ENCODE results near the gene NELFB.
"Not testable (repeated sequence)": the region's sequence is repeated elsewhere in the genome, so short reads cannot be mapped to it uniquely, and the experiment has no call there.

The NELFB gene

GRCh38 chr9:137240841-137241489 lies 14.2 kb upstream of the NELFB start, which contains the start of gene TUBB4B:
TUBB4B (plus strand) TSS chr9:137241287; CDS start chr9:137241361, 74 bp downstream.
- peak within 1 kb of the TSS; percentile 80 to 98 (median 93) for H3K27ac ChIP-seq
- H3K4me3 ChIP-seq = peak within 1 kb of the TSS; percentile 83 to 99 (median 98)
- H3K9me3 ChIP-seq (replicated peaks in 1 of 11) = peaks cover 0 to 3% (median 0%) of the 10 kb centered on the region in 11 experiments; a peak in 1 of 22 replicates
- H3K36me3 ChIP-seq = peaks cover 23 to 30% (median 27%) of the 10 kb centered on the region in 11 experiments
- H3K4me1 ChIP-seq = peaks cover 66 to 82% (median 79%) of the 10 kb centered on the region in 10 experiments
- peaks cover 30 to 76% (median 67%) of the 10 kb centered on the region in 11 experiments for H4K20me1 ChIP-seq
- peak within 1 kb of the TSS; percentile 92 to 100 (median 97) for H3K4me2 ChIP-seq
- H3K27me3 ChIP-seq = no peaks in the 10 kb centered on the region
- no peak for TF ChIP-seq Cebpa-rat (IDR thresholded peaks at IDR 0.05)
- H3K9ac ChIP-seq = peak within 1 kb of the TSS; percentile 86 to 97 (median 94)

DNA sequence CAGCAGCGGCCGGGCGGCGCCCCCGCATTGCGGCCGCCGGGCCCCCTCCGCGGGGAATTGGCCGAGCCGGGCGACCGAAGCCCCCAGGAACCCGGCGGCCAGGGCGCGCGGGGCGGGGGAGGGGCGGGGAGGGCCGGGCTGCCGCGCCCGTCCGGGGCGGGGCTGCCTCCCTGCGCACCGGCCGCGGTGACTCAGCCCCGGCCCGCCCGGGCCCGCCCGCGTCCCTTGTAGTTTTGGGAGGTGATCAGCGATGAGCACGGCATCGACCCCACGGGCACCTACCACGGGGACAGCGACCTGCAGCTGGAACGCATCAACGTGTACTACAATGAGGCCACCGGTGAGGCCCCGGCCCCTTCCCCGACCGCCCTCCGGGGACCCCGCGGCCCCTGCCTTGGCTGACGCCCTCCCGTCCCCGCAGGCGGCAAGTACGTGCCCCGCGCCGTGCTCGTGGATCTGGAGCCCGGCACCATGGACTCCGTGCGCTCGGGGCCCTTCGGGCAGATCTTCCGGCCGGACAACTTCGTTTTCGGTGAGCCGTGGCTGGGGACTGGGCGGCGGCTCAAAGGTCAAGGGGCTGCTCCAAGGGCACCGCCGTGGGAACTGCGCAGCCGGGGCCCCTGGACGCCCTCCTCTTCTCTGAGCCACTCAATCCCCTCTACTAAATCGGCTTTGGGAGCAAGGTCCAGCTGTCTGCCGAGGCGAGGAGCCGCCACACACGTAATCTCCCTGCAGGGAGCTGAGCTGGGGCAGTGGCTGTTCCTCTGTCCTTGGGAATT lies 13.4 kb upstream of the NELFB start:
- H3K36me3 ChIP-seq = peaks cover 23 to 30% (median 27%) of the 10 kb centered on the region in 11 experiments
- peak overlapping the region; percentile 86 to 97 (median 94) for H3K9ac ChIP-seq
- peak overlapping the region; percentile 80 to 98 (median 89) for H3K27ac ChIP-seq

GRCh38 chr9:137242269-137243203 lies 12.6 kb upstream of the NELFB start:
- H3K4me2 ChIP-seq = peak overlapping the region; percentile 78 to 100 (median 97)
- H3K27me3 ChIP-seq = no peaks in the 10 kb centered on the region
- H3K9me3 ChIP-seq (replicated peaks in 1 of 11) = peaks cover 0 to 3% (median 0%) of the 10 kb centered on the region in 11 experiments; a peak in 1 of 22 replicates
- peak overlapping the region; percentile 83 to 99 (median 98) for H3K4me3 ChIP-seq
- H3K4me1 ChIP-seq = peaks cover 51 to 82% (median 71%) of the 10 kb centered on the region in 10 experiments
- H3K36me3 ChIP-seq = peaks cover 23 to 30% (median 27%) of the 10 kb centered on the region in 11 experiments
- H3K27ac ChIP-seq = peak overlapping the region; percentile 44 to 98 (median 89); a peak in 21 of 22 replicates
- peaks cover 30 to 74% (median 61%) of the 10 kb centered on the region in 11 experiments for H4K20me1 ChIP-seq
- peak overlapping the region; percentile 86 to 97 (median 94) for H3K9ac ChIP-seq
- TF ChIP-seq Cebpa-rat (IDR thresholded peaks at IDR 0.05) = no peak

More for the DNA sequence above, 13.4 kb upstream of the NELFB start:
- Histone ChIP-seq H3K9me3 (replicated peaks in 1 of 11) (peaks cover 0 to 3% (median 0%) of the 10 kb centered on the region in 11 experiments; a peak in 1 of 22 replicates), H3K4me1 (peaks cover 60 to 82% (median 78%) of the 10 kb centered on the region in 10 experiments), H4K20me1 (peaks cover 30 to 77% (median 66%) of the 10 kb centered on the region in 11 experiments), H3K27me3 (no peaks in the 10 kb centered on the region), H3K4me3 (peak overlapping the region; percentile 83 to 99 (median 98)), H3K4me2 (peak overlapping the region; percentile 78 to 100 (median 97))
- TF ChIP-seq Cebpa-rat (IDR thresholded peaks at IDR 0.05) = no peak

DNA sequence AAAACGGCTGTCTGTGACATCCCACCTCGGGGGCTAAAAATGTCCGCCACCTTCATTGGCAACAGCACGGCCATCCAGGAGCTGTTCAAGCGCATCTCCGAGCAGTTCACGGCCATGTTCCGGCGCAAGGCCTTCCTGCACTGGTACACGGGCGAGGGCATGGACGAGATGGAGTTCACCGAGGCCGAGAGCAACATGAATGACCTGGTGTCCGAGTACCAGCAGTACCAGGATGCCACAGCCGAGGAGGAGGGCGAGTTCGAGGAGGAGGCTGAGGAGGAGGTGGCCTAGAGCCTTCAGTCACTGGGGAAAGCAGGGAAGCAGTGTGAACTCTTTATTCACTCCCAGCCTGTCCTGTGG lies 11.9 kb upstream of the NELFB start:
- peaks cover 30 to 66% (median 54%) of the 10 kb centered on the region in 11 experiments for H4K20me1 ChIP-seq
- not testable (repeated sequence) for H3K27me3 ChIP-seq; H3K27ac ChIP-seq; H3K9me3 ChIP-seq (replicated peaks in 1 of 11)
- H3K36me3 ChIP-seq = peaks cover 23 to 30% (median 27%) of the 10 kb centered on the region in 11 experiments
- H3K4me1 ChIP-seq = peaks cover 44 to 81% (median 67%) of the 10 kb centered on the region in 10 experiments
- H3K4me2 ChIP-seq = peak overlapping the region; percentile 78 to 100 (median 97)
- H3K4me3 ChIP-seq = peak overlapping the region in 8 of 10 experiments; percentile 83 to 99 (median 98); a peak in 15 of 20 replicates
- H3K9ac ChIP-seq = peak overlapping the region; percentile 60 to 97 (median 94); a peak in 18 of 22 replicates

DNA sequence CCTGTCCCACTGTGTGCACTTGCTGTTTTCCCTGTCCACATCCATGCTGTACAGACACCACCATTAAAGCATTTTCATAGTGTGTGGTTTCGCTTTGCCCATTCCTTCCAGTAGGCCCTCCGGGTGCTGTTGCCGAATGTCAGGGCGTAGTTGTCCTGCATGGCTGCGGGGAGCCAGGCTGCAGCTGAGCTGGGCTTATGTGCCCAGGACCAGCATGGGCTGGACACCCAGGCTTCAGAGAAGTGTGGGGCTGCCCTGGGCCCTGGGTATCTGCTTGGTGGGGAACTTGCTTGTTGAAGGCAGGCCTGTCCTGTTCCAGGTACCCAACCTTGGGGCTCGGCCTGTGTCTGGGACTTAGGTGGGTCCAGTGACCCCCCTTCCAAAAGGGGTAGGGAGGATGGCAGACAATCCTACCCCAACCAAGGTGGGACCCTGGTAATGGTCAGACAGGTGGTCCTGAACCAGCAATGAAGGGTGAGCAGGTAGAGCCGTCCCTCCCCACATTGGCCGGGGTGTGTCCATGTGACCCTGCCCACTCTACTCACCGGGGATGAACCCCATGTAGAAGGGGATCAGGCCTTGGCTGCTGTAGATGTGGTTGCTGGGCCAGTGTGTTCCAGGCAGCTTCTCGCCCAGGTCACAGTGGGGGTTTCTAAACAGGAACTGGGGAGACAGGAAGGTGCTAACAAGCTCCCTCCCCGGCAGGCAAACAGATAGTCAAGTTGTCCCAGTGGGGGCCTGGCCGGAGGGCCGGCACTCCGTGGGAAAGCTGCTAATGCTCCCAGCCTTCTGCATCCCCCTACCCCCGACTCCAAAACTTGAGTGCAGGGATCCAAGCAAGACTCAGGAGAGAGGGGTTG lies 11.3 kb upstream of the NELFB start:
- peaks cover 30 to 60% (median 48%) of the 10 kb centered on the region in 11 experiments for H4K20me1 ChIP-seq
- H3K36me3 ChIP-seq = peaks cover 23 to 30% (median 27%) of the 10 kb centered on the region in 11 experiments
- peak overlapping the region; percentile 8 to 97 (median 94); a peak in 19 of 22 replicates for H3K9ac ChIP-seq
- no peak for TF ChIP-seq Cebpa-rat (IDR thresholded peaks at IDR 0.05)
- H3K4me1 ChIP-seq = peaks cover 38 to 75% (median 61%) of the 10 kb centered on the region in 10 experiments
- no peaks in the 10 kb centered on the region for H3K27me3 ChIP-seq
- H3K4me2 ChIP-seq = peak overlapping the region; percentile 78 to 100 (median 97)
- 0 out of 22 replicates have a peak overlapping the region, but pooled peaks of 2 of the 11 experiments have one; percentile 12 to 15 for H3K27ac ChIP-seq
- peak overlapping the region in 8 of 10 experiments; percentile 32 to 99 (median 98); a peak in 14 of 20 replicates for H3K4me3 ChIP-seq
- H3K9me3 ChIP-seq (replicated peaks in 1 of 11) = peaks cover 0 to 3% (median 0%) of the 10 kb centered on the region in 11 experiments; a peak in 1 of 22 replicates

- Histone ChIP-seq H3K9ac (peak overlapping the region in 10 of 11 experiments; percentile 38 to 97 (median 94); a peak in 10 of 22 replicates), H3K9me3 (replicated peaks in 1 of 11) (peaks cover 0 to 3% (median 0%) of the 10 kb centered on the region in 11 experiments; a peak in 1 of 22 replicates), H3K27ac (0 out of 22 replicates have a peak overlapping the region, but pooled peaks of 1 of the 11 experiments have one; percentile 15), H3K4me1 (peaks cover 29 to 66% (median 51%) of the 10 kb centered on the region in 10 experiments), H4K20me1 (peaks cover 30 to 60% (median 47%) of the 10 kb centered on the region in 11 experiments), H3K4me2 (peak overlapping the region; percentile 78 to 100 (median 97)), H3K27me3 (no peaks in the 10 kb centered on the region), H3K36me3 (peaks cover 23 to 30% (median 27%) of the 10 kb centered on the region in 11 experiments), H3K4me3 (peak overlapping the region in 2 of 10 experiments; percentile 83 to 98; a peak in 1 of 20 replicates)
- no peak for TF ChIP-seq Cebpa-rat (IDR thresholded peaks at IDR 0.05)
These were observed 10.4 kb upstream of the NELFB start for GRCh38 chr9:137244486-137245449.

Measured in BLaER1 treated with 17β-estradiol and CSF1 and Interleukin-3, amounts not matched to agents 10 nM and 100 nM (cell line).